Common myeloid progenitor, CD34-positive (primary cell): Measurements from ENCODE around the gene PPP1R9B.

Experiments
- CTCF ChIA-PET: fragments of 350-600 bp; sonication (Branson Sonifier 250); formaldehyde crosslinking; loops from one replicate; lab custom pipeline; 2021; ENCODE audit warnings: antibody characterized with exemption; lab: Charles Lee
- POLR2A ChIA-PET: fragments of 350-600 bp; sonication (Branson Sonifier 250); formaldehyde crosslinking; loops from one replicate; lab custom pipeline; 2021; ENCODE audit warnings: antibody characterized with exemption; lab: Charles Lee
- DNase-seq, 3 donors: peaks; one replicate each; pipeline versions ENCODE4 v3.0.0 to v3.0.0-alpha.2; 2013
- H3K27ac ChIP-seq, 2 experiments: 1 replicate in 1 of 2; 2 replicates in 1 of 2; pipeline ENCODE4 v1.7.0; 2013; ENCODE audit warnings: inconsistent platforms in 2 of 2, low read length in 2 of 2, mild to moderate bottlenecking in 2 of 2, low read depth in 1 of 2, moderate library complexity in 1 of 2; ENCODE audit not compliant: severe bottlenecking in 2 of 2, insufficient read depth in 1 of 2, poor library complexity in 1 of 2
- H3K27me3 ChIP-seq, 5 experiments: replicated peaks in 2 of 5; 1 replicate in 3 of 5; 2 replicates in 2 of 5; pipeline versions ENCODE4 v1.6.1 to v1.7.0; 2013; ENCODE audit warnings: low read length in 4 of 5, mild to moderate bottlenecking in 2 of 5, moderate library complexity in 2 of 5, inconsistent platforms in 1 of 5; ENCODE audit not compliant: insufficient read depth in 5 of 5, control insufficient read depth in 4 of 5
- H3K36me3 ChIP-seq, 4 experiments: 1 replicate in 2 of 4; 2 replicates in 2 of 4; pipeline versions ENCODE4 v1.6.1 to v1.7.0; 2013; ENCODE audit warnings: low read length in 3 of 4, control low read depth in 1 of 4, mild to moderate bottlenecking in 1 of 4; ENCODE audit not compliant: control insufficient read depth in 4 of 4, insufficient read depth in 4 of 4
- H3K4me1 ChIP-seq, 4 experiments: 1 replicate in 3 of 4; 2 replicates in 1 of 4; pipeline versions ENCODE4 v1.6.1 to v1.7.1; 2013; ENCODE audit warnings: low read length in 3 of 4, mild to moderate bottlenecking in 3 of 4, control low read depth in 1 of 4, inconsistent platforms in 1 of 4, moderate library complexity in 1 of 4; ENCODE audit not compliant: control insufficient read depth in 4 of 4, insufficient read depth in 4 of 4; ENCODE audit errors: control extremely low read depth in 1 of 4
- H3K4me3 ChIP-seq, 7 experiments: 1 replicate in 4 of 7; 2 replicates in 3 of 7; pipeline versions ENCODE4 v1.5.1 to v1.7.0; 2013; ENCODE audit warnings: mild to moderate bottlenecking in 7 of 7, low read length in 6 of 7, moderate library complexity in 6 of 7, inconsistent platforms in 2 of 7, low read depth in 2 of 7, control low read depth in 1 of 7; ENCODE audit not compliant: insufficient read depth in 4 of 7, control insufficient read depth in 1 of 7; ENCODE audit errors: extremely low read depth in 1 of 7
- H3K9me3 ChIP-seq, 5 experiments: 1 replicate in 4 of 5; 2 replicates in 1 of 5; pipeline versions ENCODE4 v1.6.1 to v1.7.1; 2013; ENCODE audit warnings: low read length in 4 of 5, mild to moderate bottlenecking in 2 of 5, inconsistent platforms in 1 of 5, low read depth in 1 of 5, moderate library complexity in 1 of 5; ENCODE audit not compliant: control insufficient read depth in 4 of 5, insufficient read depth in 2 of 5; ENCODE audit errors: control extremely low read depth in 1 of 5
- WGBS: methylation state at CpG from one replicate; pipeline ENCODE4 v1.1.5; 2013; ENCODE audit not compliant: insufficient coverage; 5-methylcytosine and 5-hydroxymethylcytosine counted together

PPP1R9B gene

DNA sequence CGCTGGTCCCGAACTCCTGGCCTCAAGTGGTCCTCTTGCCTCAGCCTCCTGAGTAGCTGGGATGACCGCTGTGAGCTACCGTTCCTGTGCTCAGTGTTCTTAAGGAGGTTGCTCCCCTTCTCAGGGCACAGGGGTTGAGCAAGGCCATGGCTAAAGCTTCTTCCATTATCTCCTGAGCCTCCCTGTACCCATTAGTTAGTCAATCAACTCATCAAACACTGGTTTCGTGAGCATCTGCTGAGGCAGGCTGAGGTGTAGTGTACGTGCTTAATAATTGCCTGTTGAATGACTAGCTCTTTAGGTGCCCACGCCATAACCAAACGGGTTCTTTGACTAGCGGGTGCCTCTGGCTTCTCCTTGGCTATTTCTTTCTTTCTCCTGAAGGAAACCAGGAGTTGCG, 27.0 kb upstream of the PPP1R9B start:
- ChIA-PET CTCF (interaction anchor here (0.6 to 3.9 kb wide), 14 partner anchors 8 to 122 kb away, joined by 3 to 27 read pairs (median 4); partner anchors contain the start of genes COL1A1 and PPP1R9B), POLR2A (no interaction called here)
- no peaks in the 10 kb centered on the region for H3K9me3 ChIP-seq
- H3K27me3 ChIP-seq = no peaks in the 10 kb centered on the region
- no peaks in the 10 kb centered on the region for H3K36me3 ChIP-seq
- peaks cover 0 to 12% (median 9%) of the 10 kb centered on the region in 4 experiments for H3K4me1 ChIP-seq
- no peak overlapping the region for H3K27ac ChIP-seq
- H3K4me3 ChIP-seq = peak overlapping the region in 1 of 7 experiments; percentile 66
- 99% methylated on average over 10 of the region's 10 CpGs for WGBS
- no peak for DNase-seq

DNA sequence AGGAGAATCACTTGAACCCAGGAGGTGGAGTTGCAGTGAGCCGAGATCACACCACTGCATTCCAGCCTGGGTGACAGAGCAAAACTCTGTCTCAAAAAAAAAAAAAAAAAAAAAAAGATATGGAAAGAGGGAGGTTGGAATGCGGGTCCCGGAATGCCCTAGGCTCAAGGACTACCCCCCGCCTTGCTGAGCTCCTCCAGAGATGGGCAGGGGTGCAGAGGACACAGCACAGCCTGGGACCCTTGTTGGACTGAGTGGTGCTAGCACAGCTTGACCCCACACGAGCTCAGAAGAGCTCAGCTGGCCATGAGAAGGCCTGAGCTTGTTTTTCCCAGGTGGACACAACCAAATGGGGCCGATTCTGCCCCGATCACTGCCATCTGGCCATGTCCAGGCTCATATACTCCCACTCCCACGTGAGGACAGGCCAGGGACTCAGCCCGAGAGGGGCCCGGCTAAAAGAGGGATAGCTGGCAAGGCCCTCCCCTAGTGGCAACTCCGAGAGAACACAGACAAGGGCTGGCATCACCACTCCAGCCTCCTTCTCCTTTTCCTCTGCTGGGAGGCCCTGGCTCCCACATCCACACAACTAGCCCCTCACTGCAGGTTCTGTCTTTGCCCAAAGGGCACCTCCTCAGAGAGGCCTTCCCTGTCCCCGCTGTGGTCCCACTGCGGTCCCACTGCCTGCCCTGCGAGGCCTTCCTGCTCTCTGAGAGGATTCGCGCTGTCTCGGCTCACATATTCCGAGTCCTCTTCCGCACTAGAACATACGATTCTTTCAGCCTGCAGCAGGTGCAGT, 26.3 kb upstream of the PPP1R9B start:
- no peaks in the 10 kb centered on the region for H3K27me3 ChIP-seq
- CTCF ChIA-PET = interaction anchor here (1.0 to 3.9 kb wide), 12 partner anchors 7 to 122 kb away, joined by 3 to 27 read pairs (median 4); partner anchors contain the start of genes COL1A1, SGCA and TMEM92
- no peaks in the 10 kb centered on the region for H3K36me3 ChIP-seq
- peaks cover 0 to 12% (median 9%) of the 10 kb centered on the region in 4 experiments for H3K4me1 ChIP-seq
- WGBS = 98% methylated on average over 13 of the region's 20 CpGs
- H3K9me3 ChIP-seq = no peaks in the 10 kb centered on the region
- H3K27ac ChIP-seq = no peak overlapping the region
- no peak for DNase-seq
- H3K4me3 ChIP-seq = no peak overlapping the region
- POLR2A ChIA-PET = no interaction called here

- no peak overlapping the region for H3K27ac ChIP-seq
- H3K4me3 ChIP-seq = no peak overlapping the region
- peaks cover 0 to 12% (median 9%) of the 10 kb centered on the region in 4 experiments for H3K4me1 ChIP-seq
- WGBS = 100% methylated on average over 8 of the region's 16 CpGs
- DNase-seq = no peak
- POLR2A ChIA-PET = no interaction called here
- H3K27me3 ChIP-seq = no peaks in the 10 kb centered on the region
- CTCF ChIA-PET = interaction anchor here (0.7 to 7.7 kb wide), 8 partner anchors 10 to 121 kb away, joined by 3 to 87 read pairs (median 4); partner anchors contain the start of genes COL1A1, SGCA and TMEM92
- H3K9me3 ChIP-seq = no peaks in the 10 kb centered on the region
- H3K36me3 ChIP-seq = no peaks in the 10 kb centered on the region
Measured at GRCh38 chr17:50175035-50175807, 24.7 kb upstream of the PPP1R9B start.

GRCh38 chr17:50174444-50174843, 24.0 kb upstream of the PPP1R9B start:
- no peak for DNase-seq
- H3K27ac ChIP-seq = no peak overlapping the region
- no peak overlapping the region for H3K4me3 ChIP-seq
- peaks cover 0 to 12% (median 9%) of the 10 kb centered on the region in 4 experiments for H3K4me1 ChIP-seq
- ChIA-PET CTCF (interaction anchor here (0.7 to 7.7 kb wide), 10 partner anchors 9 to 122 kb away, joined by 3 to 87 read pairs (median 4); partner anchors contain the start of genes COL1A1 and SGCA), POLR2A (no interaction called here)
- no peaks in the 10 kb centered on the region for H3K27me3 ChIP-seq
- WGBS = no CpG with 5 or more reads among the region's 6 CpGs
- no peaks in the 10 kb centered on the region for H3K9me3 ChIP-seq
- no peaks in the 10 kb centered on the region for H3K36me3 ChIP-seq

- CTCF ChIA-PET = interaction anchor here (0.9 to 7.7 kb wide), 7 partner anchors 12 to 123 kb away, joined by 3 to 87 read pairs (median 6); partner anchors contain the start of gene COL1A1
- Histone ChIP-seq H3K27ac (no peak overlapping the region), H3K9me3 (no peaks in the 10 kb centered on the region), H3K36me3 (no peaks in the 10 kb centered on the region), H3K4me1 (peaks cover 0 to 15% (median 8%) of the 10 kb centered on the region in 4 experiments), H3K4me3 (no peak overlapping the region), H3K27me3 (no peaks in the 10 kb centered on the region)
- POLR2A ChIA-PET = no interaction called here
- DNase-seq = no peak
- 96% methylated on average over 4 of the region's 10 CpGs for WGBS
Measured at GRCh38 chr17:50173335-50173941, 23.0 kb upstream of the PPP1R9B start.

GRCh38 chr17:50172936-50173334, 22.5 kb upstream of the PPP1R9B start:
- Histone ChIP-seq H3K27me3 (no peaks in the 10 kb centered on the region), H3K4me3 (no peak overlapping the region), H3K27ac (no peak overlapping the region), H3K9me3 (no peaks in the 10 kb centered on the region), H3K36me3 (no peaks in the 10 kb centered on the region), H3K4me1 (peaks cover 0 to 10% (median 6%) of the 10 kb centered on the region in 4 experiments)
- no peak for DNase-seq
- CTCF ChIA-PET = interaction anchor here (0.8 to 7.7 kb wide), 4 partner anchors 11 to 119 kb away, joined by 3 to 87 read pairs (median 10); partner anchors contain the start of gene COL1A1
- POLR2A ChIA-PET = interaction anchor here (0.6 kb wide), 1 partner anchor 67 kb away, joined by 7 read pairs; no protein-coding TSS in a partner anchor
- WGBS = 98% methylated on average over 4 of the region's 6 CpGs
